ENCODE data around the gene CEP295NL.

GRCh38 chr17:78908426-78908825 is 5.4 kb upstream of the CEP295NL start:
- no peak for TF ChIP-seq GATA3 (IDR thresholded peaks at IDR 0.05; ENCODE audit: low read depth, low read length)
- no peak for TF ChIP-seq GATA2 (IDR thresholded peaks at IDR 0.05; ENCODE audit: low read depth, low read length)
